Smooth muscle cell of the pulmonary artery (primary cell): Measurements from ENCODE around the gene KDM4F. TPM values are rescaled to one million over a fixed set of nuclear protein-coding genes. Genes with fewer than 3 reads are reported as not detected.

Experiments
- total RNA-seq: library from RNA; depleted of rRNA; stranded (reverse); fragments of >200 nt; gene quantifications from 2 replicates; pipeline ENCODE4 v1.2.3, GENCODE V29; 2014

KDM4F gene
- total RNA-seq: not detected in 2 replicates

DNA sequence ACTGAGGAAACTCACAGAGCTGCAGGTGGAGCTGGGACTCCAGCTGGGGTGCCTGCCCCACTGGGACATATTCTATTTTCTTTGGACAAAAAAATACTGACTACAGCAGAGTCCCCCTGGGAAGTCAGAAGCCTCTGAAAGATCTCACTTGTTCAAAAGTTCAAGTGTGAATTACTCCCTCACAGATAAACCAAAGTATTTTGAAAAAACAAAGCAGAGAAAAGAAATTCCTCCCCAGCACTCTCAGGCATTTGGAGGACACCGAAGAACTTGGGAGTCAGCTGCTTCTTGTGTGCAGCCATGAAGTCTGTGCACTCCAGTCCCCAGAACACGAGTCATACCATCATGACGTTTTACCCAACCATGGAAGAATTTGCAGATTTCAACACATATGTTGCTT is at the start of gene KDM4F:
KDM4F (plus strand) TSS at position 301 of the 400 bp plus-strand sequence.

DNA sequence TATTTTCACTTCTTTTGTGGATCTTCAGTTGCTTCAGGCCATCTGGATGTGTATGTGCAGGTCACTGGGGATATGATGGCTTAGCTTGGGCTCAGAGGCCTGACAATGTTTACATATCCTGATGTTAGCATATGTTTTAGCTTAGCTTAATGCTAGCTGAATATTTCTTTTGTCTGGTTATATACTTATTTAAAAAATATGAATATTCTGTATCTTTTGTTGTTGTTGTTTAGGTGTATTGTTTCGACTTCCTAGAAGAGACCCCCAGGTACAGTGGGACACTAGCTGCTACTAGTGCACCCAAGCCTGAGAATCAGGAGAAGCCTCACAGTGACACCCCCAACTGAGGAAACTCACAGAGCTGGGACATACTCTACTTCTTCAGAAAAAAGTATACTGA is 24.3 kb upstream of the KDM4F start, which contains the start of gene KDM4E:
KDM4E (plus strand) TSS at position 301 of the 400 bp plus-strand sequence. CDS start 300 bp downstream, outside the sequence.

DNA sequence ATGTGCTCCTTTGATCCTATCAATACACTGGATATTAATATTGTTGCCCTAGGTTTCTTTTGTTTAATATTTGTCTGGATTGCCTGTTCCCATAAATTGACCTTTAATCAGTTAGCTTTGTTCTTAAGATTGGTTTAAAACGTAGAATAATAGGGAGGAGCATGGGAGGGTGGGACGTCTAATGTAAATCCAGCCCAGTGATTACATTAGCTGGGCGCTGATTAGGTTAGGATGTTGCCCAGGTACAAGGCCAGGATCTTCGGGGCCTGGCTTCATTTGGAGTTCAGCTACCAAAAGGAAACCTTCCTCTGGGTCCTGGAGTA is 17.5 kb downstream of the KDM4F start, which contains the start of gene SRSF8:
SRSF8 (plus strand) TSS at position 204 of the 323 bp plus-strand sequence. CDS start 308 bp downstream, outside the sequence.

DNA sequence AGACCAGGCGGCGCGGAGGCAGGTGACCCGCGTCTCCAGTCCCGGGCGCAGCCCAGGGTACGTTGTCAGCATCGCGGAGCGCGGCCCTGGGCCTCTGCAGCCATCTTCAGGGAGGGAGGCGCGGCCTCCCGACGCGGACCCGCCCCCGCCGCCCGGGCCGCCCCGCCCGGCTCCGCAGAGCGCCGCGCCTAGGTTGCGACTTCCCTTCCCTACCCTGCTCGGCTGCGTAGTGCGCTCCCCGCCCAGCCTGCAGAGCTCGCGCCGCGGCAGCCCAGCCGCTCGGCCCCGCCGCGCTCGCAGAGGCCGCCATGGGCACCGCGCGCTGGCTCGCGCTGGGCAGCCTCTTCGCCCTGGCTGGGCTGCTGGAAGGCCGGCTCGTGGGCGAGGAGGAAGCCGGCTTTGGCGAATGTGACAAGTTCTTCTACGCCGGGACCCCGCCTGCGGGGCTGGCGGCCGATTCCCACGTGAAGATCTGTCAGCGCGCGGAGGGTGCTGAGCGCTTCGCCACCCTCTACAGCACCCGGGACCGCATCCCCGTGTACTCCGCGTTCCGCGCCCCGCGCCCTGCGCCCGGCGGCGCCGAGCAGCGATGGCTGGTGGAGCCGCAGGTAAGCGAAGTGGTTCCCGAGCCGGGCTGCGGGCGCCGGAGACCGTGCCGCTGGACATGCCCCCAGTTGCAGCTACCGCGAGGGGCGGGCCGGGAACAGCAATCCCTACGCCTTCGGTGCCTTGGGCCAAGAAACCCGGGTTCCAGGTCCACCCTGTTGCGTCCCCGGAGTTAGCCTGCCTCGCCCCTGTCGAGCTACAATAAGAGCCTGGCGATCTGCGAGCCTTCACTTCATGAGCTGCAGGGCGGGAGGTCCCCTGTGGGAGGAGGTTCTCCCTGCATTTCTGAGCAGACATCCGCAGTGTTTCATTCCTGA is 40.7 kb downstream of the KDM4F start, which contains the start of gene ENDOD1:
ENDOD1 (plus strand) TSS at position 227 of the 923 bp plus-strand sequence; CDS start at position 309, 82 bp downstream.

Other genes starting within 250 kb of the KDM4F start
- gene CWC15, start 75.9 kb upstream of the KDM4F start, total RNA-seq: 20.3 and 20.7 TPM in 2 replicates
- gene KDM4D, start 75.7 kb upstream of the KDM4F start, total RNA-seq: 0.36 and 0.52 TPM in 2 replicates
- not detected in 2 replicates for gene KDM4E, start 24.2 kb upstream of the KDM4F start, total RNA-seq
- gene SRSF8, start 17.5 kb downstream of the KDM4F start, total RNA-seq: 26.2 and 27.0 TPM in 2 replicates
- 82.5 and 112 TPM in 2 replicates for gene ENDOD1, start 40.4 kb downstream of the KDM4F start, total RNA-seq
- 12.9 and 99.6 TPM in 2 replicates for gene SESN3, start 181.8 kb downstream of the KDM4F start, total RNA-seq